Lung (tissue), 12 donors: Measurements from ENCODE around the gene BMPR1B. TPM values are rescaled to one million over a fixed set of nuclear protein-coding genes. Genes with fewer than 3 reads are reported as not detected.

Experiments
- ATAC-seq: fragments of 200-7000 bp; cut with Tn5 transposase; one replicate; pipeline ENCODE4 v1.9.1; 2020; ENCODE audit warnings: moderate number of reproducible peaks; ENCODE audit not compliant: insufficient read depth, low FRiP score
- DNase-seq, 3 donors: peaks; one replicate each; pipeline ENCODE4 v3.0.0-alpha.2; 2013 to 2017
- H3K27ac ChIP-seq, 2 donors: one replicate each; pipeline ENCODE4 v1.5.1; 2013; ENCODE audit warnings: mild to moderate bottlenecking in 2 of 2, moderate library complexity in 2 of 2, control low read depth in 1 of 2, inconsistent platforms in 1 of 2, low read depth in 1 of 2, low read length in 1 of 2
- H3K27me3 ChIP-seq, 3 donors: one replicate each; pipeline ENCODE4 v1.5.1; 2013; ENCODE audit warnings: low read length in 2 of 3; ENCODE audit not compliant: control insufficient read depth in 3 of 3, insufficient read depth in 3 of 3
- H3K36me3 ChIP-seq, 4 donors: one replicate each; pipeline ENCODE4 v1.5.1; 2013; ENCODE audit warnings: low read length in 4 of 4, mild to moderate bottlenecking in 1 of 4, moderate library complexity in 1 of 4; ENCODE audit not compliant: control insufficient read depth in 4 of 4, insufficient read depth in 4 of 4
- H3K4me1 ChIP-seq, 5 donors: one replicate each; pipeline ENCODE4 v1.5.1; 2013; ENCODE audit warnings: low read length in 5 of 5, mild to moderate bottlenecking in 2 of 5, moderate library complexity in 1 of 5; ENCODE audit not compliant: control insufficient read depth in 5 of 5, insufficient read depth in 5 of 5
- H3K4me3 ChIP-seq: one replicate; pipeline ENCODE4 v1.5.1; 2013; ENCODE audit warnings: mild to moderate bottlenecking, control low read depth, moderate library complexity
- H3K9ac ChIP-seq, 2 donors: one replicate each; pipeline ENCODE4 v1.5.1; 2013; ENCODE audit warnings: low read length in 2 of 2, control low read depth in 1 of 2; ENCODE audit not compliant: insufficient read depth in 1 of 2
- H3K9me3 ChIP-seq, 4 donors: one replicate each; pipeline ENCODE4 v1.5.1; 2013; ENCODE audit warnings: low read length in 3 of 4, mild to moderate bottlenecking in 1 of 4, moderate library complexity in 1 of 4; ENCODE audit not compliant: control insufficient read depth in 4 of 4, insufficient read depth in 3 of 4
- WGBS, 2 donors: extraction: QIAGEN DNeasy Blood & Tissue Kit; methylation state at CpG; one replicate each; pipeline ENCODE4 v1.1.7; 2013; 5-methylcytosine and 5-hydroxymethylcytosine counted together
- polyA plus RNA-seq, 2 donors: library from polyadenylated mRNA; stranded (reverse); fragments of 200-250 nt; gene quantifications; one replicate each; pipeline ENCODE4 v1.2.1, GENCODE V29; 2013
- total RNA-seq, 2 donors: library from RNA; depleted of rRNA in 1 of 2; stranded (reverse); fragments of >200 nt in 1 of 2; gene quantifications; one replicate each; pipeline ENCODE4 v1.2.1, GENCODE V29; 2014 to 2021
- TF ChIP-seq, protein P1 (sequence below): IDR thresholded peaks from 2 replicates; pipeline ENCODE4 v1.5.1; 2012; ENCODE audit warnings: mild to moderate bottlenecking; ENCODE audit errors: control extremely low read depth, extremely low read depth
- donor health status: control.
- donor health status: control.
- donor health status: Bipolar disorder and iron deficiency.
- donor health status: healthy.
- donor health status: DM: yes; HTN: yes; CAD: no.

Gene BMPR1B
- total and polyA plus RNA-seq, 4 donors = 0.65 to 7.3 (median 1.9) TPM

DNA sequence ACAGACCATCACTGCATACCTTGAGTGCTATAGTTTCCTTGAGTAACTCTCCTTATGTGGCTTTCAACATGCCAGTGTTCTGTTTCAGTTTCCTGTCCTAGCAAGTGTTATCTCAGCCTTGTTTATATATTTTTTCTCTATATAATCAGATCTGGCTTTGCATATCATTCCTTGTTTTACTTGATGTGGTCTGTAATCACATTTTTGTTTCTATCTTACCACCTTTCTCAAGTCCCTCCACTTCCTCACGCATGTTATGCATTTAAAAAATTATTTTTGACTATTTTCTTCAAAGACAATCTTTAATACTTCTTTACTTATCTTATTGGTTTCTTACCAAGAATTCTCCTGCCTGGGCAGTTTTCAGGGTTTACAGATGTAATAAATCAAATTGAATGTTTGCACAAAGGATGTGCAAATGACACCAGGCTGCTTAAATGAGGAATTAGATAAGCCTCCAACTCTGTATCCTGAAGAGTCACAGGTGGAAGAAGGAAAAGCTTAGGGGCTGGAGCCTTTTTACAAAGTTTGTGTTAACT is 351.2 kb downstream of the BMPR1B start:
- no peak for ATAC-seq
- no peaks in the 10 kb centered on the region for H3K27me3 ChIP-seq
- H3K27ac ChIP-seq = no peak overlapping the region
- TF ChIP-seq, protein P1, sequence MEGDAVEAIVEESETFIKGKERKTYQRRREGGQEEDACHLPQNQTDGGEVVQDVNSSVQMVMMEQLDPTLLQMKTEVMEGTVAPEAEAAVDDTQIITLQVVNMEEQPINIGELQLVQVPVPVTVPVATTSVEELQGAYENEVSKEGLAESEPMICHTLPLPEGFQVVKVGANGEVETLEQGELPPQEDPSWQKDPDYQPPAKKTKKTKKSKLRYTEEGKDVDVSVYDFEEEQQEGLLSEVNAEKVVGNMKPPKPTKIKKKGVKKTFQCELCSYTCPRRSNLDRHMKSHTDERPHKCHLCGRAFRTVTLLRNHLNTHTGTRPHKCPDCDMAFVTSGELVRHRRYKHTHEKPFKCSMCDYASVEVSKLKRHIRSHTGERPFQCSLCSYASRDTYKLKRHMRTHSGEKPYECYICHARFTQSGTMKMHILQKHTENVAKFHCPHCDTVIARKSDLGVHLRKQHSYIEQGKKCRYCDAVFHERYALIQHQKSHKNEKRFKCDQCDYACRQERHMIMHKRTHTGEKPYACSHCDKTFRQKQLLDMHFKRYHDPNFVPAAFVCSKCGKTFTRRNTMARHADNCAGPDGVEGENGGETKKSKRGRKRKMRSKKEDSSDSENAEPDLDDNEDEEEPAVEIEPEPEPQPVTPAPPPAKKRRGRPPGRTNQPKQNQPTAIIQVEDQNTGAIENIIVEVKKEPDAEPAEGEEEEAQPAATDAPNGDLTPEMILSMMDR = no peak
- H3K9ac ChIP-seq = no peak overlapping the region
- peaks cover 0 to 6% (median 0%) of the 10 kb centered on the region in 5 donors for H3K4me1 ChIP-seq
- H3K36me3 ChIP-seq = no peaks in the 10 kb centered on the region
- H3K9me3 ChIP-seq = no peaks in the 10 kb centered on the region
- no peak for DNase-seq
- no peak overlapping the region for H3K4me3 ChIP-seq
- WGBS, 2 donors = 87 to 90% methylated on average over 1 of the region's 1 CpG

DNA sequence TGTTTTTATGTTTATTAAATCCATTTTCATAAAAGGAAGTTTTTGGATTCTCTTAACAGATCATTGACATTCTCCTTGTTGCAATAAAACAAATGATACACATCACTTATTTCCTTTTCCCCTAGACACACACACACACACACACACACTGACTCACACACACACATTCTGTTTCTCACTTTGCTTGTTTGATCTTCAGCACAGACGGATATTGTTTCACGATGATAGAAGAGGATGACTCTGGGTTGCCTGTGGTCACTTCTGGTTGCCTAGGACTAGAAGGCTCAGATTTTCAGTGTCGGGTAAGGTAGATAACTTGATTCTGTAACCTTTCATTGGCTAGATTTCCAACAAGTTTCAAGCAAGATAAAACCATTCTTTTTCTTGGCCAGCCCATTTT is 356.8 kb downstream of the BMPR1B start:
- no peaks in the 10 kb centered on the region for H3K9me3 ChIP-seq
- no peaks in the 10 kb centered on the region for H3K4me1 ChIP-seq
- H3K4me3 ChIP-seq = no peak overlapping the region
- H3K27ac ChIP-seq = no peak overlapping the region
- no peaks in the 10 kb centered on the region for H3K36me3 ChIP-seq
- DNase-seq = no peak
- no peaks in the 10 kb centered on the region for H3K27me3 ChIP-seq
- TF ChIP-seq, protein P1 = no peak
- no peak for ATAC-seq
- no peak overlapping the region for H3K9ac ChIP-seq
- WGBS, 2 donors = 77 to 79% methylated on average over 3 of the region's 3 CpGs

DNA sequence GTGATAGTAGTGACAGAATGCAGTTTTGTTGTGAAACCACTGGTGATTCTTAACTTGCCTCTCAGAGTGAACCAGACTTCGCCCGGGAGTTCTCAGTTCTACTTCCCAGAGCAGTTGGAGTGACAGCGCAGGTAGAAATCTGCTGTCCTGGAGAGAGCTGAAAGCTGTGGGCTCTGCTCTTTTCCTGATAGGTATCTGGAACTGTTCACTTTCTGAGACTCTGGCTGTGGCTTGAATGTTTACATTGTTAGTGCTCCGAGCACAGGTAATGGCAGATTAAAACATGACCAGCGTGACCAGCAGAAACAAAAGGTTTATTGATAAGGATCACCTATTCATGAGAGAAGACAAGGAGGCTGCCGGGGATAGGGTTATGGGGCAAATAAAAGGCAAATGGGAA is 360.7 kb downstream of the BMPR1B start:
- H3K36me3 ChIP-seq = no peaks in the 10 kb centered on the region
- no peaks in the 10 kb centered on the region for H3K4me1 ChIP-seq
- H3K9ac ChIP-seq = no peak overlapping the region
- H3K27ac ChIP-seq = no peak overlapping the region
- DNase-seq = no peak
- WGBS, 2 donors = 67 to 81% methylated on average over 6 of the region's 6 CpGs
- H3K27me3 ChIP-seq = no peaks in the 10 kb centered on the region
- no peak overlapping the region for H3K4me3 ChIP-seq
- TF ChIP-seq, protein P1 = no peak
- no peaks in the 10 kb centered on the region for H3K9me3 ChIP-seq
- ATAC-seq = no peak

DNA sequence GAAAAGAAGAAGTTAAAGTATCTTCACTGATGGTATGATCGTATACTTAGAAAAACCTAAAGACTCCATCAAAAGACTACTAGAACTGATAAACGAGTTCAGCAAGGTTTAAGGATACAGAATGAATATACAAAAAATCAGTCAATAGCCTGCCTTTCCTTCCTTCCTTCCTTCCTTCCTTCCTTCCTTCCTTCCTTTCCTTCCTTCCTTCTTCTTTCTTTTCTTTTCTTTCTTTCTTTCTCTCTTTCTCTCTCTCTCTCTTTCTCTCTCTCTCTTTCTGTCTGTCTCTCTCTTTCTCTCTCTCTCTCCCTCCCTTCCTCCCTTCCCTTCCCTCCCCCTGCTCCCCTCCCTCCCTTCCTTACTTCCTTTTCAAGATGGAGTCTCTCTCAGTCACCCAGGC is 362.7 kb downstream of the BMPR1B start:
- WGBS, 2 donors = 87 to 98% methylated on average over 2 of the region's 2 CpGs
- H3K9me3 ChIP-seq = no peaks in the 10 kb centered on the region
- H3K27ac ChIP-seq = no peak overlapping the region
- H3K9ac ChIP-seq = no peak overlapping the region
- H3K4me3 ChIP-seq = no peak overlapping the region
- no peaks in the 10 kb centered on the region for H3K36me3 ChIP-seq
- peaks cover 0 to 3% (median 0%) of the 10 kb centered on the region in 5 donors for H3K4me1 ChIP-seq
- no peaks in the 10 kb centered on the region for H3K27me3 ChIP-seq
- ATAC-seq (no peak), DNase-seq (no peak)
- TF ChIP-seq, protein P1 = no peak
